Tibial nerve (tissue), 4 donors: ENCODE data around the gene BEST3. TPM values are rescaled to one million over a fixed set of nuclear protein-coding genes. Genes with fewer than 3 reads are reported as not detected.

Experiments
- DNase-seq, 2 donors: peaks; one replicate each; pipeline ENCODE4 v3.0.0-alpha.2; 2019; ENCODE audit warnings: low spot score in 2 of 2
- H3K27ac ChIP-seq, 4 donors: fragments of 200-600 bp; sonication (generic) in 3 of 4; one replicate each; pipeline ENCODE4 v1.5.1; 2017 to 2019; ENCODE audit warnings: mild to moderate bottlenecking in 1 of 4
- H3K27me3 ChIP-seq, 2 donors: fragments of 200-600 bp; sonication (generic) in 1 of 2; one replicate each; pipeline versions ENCODE4 v1.5.1 to v1.6.0; 2017 to 2019
- H3K36me3 ChIP-seq, 3 donors: fragments of 200-600 bp; sonication (generic); one replicate each; pipeline ENCODE4 v1.5.1; 2018 to 2019
- H3K4me1 ChIP-seq, 4 donors: fragments of 200-600 bp; sonication (generic) in 3 of 4; one replicate each; pipeline ENCODE4 v1.5.1; 2017 to 2019
- H3K4me3 ChIP-seq, 4 donors: fragments of 200-600 bp; sonication (generic) in 3 of 4; one replicate each; pipeline ENCODE4 v1.5.1; 2017 to 2019; ENCODE audit warnings: mild to moderate bottlenecking in 1 of 4, moderate library complexity in 1 of 4
- H3K9me3 ChIP-seq, 4 donors: fragments of 200-600 bp; sonication (generic) in 3 of 4; one replicate each; pipeline ENCODE4 v1.5.1; 2017 to 2019
- CTCF ChIP-seq, 5 experiments: fragments of 200-600 bp in 3 of 5; fragments of 450-650 bp in 2 of 5; sonication (generic) in 3 of 5; IDR thresholded peaks; one replicate each; pipeline ENCODE4 v1.5.1; 2016 to 2019; ENCODE audit warnings: antibody characterized with exemption in 5 of 5, mild to moderate bottlenecking in 3 of 5, moderate library complexity in 2 of 5
- EP300 ChIP-seq, 2 donors: sonication (generic); formaldehyde crosslinking; IDR thresholded peaks; one replicate each; pipeline ENCODE4 v1.6.1; 2017; ENCODE audit warnings: antibody characterized with exemption in 2 of 2, mild to moderate bottlenecking in 1 of 2
- POLR2A ChIP-seq, 2 donors: fragments of 450-650 bp; IDR thresholded peaks; one replicate each; pipeline ENCODE4 v1.6.1; 2017; ENCODE audit warnings: antibody characterized with exemption in 2 of 2, mild to moderate bottlenecking in 2 of 2, moderate library complexity in 2 of 2
- WGBS, 2 donors: methylation state at CpG; one replicate each; pipeline ENCODE4 v1.1.5; 2018; 5-methylcytosine and 5-hydroxymethylcytosine counted together
- total RNA-seq, 4 donors: library from RNA; depleted of rRNA; stranded (reverse); fragments of >200 nt; gene quantifications; one replicate each; pipeline ENCODE4 v1.1.0, GENCODE V29; 2016

BEST3 gene
- total RNA-seq, 4 donors from 2014 or later, result not detected

DNA sequence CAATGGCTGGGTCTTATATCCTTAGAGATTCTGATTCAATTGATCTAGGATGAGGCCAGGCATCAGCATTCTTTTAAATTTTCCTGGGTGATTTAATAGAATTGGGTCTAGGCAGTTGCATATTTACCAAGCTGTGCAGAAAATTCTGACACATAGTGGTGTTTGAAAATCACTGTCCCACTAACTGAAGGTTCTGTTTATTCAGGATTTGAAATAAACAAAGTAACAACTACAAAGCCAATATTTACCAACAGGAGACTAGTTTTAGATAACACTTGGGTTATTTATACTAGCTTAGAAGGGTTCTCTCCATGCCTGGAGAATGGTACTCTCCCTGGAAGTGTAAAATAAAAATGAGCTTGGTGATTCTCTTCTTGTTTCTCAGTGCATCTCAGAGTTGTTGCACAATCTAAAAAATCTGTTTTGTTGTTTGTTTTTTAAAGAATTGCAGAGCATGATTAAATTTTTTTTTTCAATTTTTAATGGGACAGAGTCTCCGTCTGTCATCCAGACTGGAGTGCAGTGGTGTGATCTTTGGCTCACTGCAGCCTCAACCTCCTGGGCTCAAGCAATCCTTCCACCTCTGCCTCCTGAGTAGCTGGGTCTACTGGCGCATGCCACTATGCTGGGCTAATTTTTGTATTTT is 16.9 kb downstream of the BEST3 start:
- Histone ChIP-seq H3K27ac (no peak overlapping the region), H3K27me3 (no peaks in the 10 kb centered on the region), H3K4me3 (no peak overlapping the region), H3K36me3 (no peaks in the 10 kb centered on the region), H3K9me3 (no peaks in the 10 kb centered on the region), H3K4me1 (no peaks in the 10 kb centered on the region)
- 59 to 81% methylated on average over 2 of the region's 2 CpGs for WGBS, 2 donors
- no peak for DNase-seq
- TF ChIP-seq CTCF (IDR thresholded peaks at IDR 0.05) (no peak), POLR2A (IDR thresholded peaks at IDR 0.05) (no peak), EP300 (IDR thresholded peaks at IDR 0.05) (no peak)

- no peaks in the 10 kb centered on the region for H3K36me3 ChIP-seq
Measured at GRCh38 chr12:69679119-69679518, 20.0 kb downstream of the BEST3 start.

DNA sequence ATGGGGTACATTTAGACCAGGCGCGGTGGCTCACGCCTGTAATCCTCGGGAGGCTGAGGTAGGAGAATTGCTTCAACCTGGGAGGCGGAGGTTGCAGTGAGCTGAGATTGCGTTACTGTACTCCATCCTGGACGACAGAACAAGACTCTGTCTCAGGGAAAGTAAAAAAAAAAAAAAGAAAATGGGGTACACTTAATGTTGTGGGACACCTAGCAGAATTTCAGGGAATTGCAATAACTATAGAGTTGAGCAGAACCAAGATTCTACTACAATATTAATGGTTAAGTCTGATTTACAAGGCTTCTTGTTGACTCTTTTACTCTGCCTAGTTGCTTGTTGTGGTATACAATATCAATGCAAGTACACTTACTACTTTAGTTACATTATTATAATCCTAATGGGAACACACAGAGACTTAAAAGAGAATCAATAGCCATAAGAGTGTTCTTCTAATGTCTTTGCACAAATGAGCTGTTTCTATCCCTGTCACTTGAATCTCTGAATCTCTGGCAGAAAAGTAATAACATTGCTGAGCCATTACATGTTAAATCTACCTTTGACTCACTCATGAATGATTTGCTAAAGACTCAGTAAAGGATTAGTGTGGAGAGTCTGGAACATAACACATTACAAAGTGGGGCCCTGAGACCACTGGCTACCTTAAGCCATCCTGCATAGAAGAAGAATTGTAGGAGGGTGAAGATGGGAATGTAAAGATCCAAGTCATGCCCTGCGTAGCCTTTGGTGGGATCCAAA is 22.7 kb downstream of the BEST3 start:
- Histone ChIP-seq H3K27me3 (no peaks in the 10 kb centered on the region), H3K36me3 (no peaks in the 10 kb centered on the region), H3K27ac (no peak overlapping the region), H3K4me1 (no peaks in the 10 kb centered on the region), H3K9me3 (no peaks in the 10 kb centered on the region), H3K4me3 (no peak overlapping the region)
- no peak for TF ChIP-seq CTCF (IDR thresholded peaks at IDR 0.05)
- TF ChIP-seq POLR2A (IDR thresholded peaks at IDR 0.05), result no peak
- no peak for TF ChIP-seq EP300 (IDR thresholded peaks at IDR 0.05)
- no peak for DNase-seq
- 87 to 91% methylated on average over 8 of the region's 8 CpGs for whole genome bisulfite sequencing, 2 donors

More at GRCh38 chr12:69679119-69679518, 20.0 kb downstream of the BEST3 start:
- no peak overlapping the region for H3K4me3 ChIP-seq
- TF ChIP-seq CTCF (IDR thresholded peaks at IDR 0.05) (no peak), POLR2A (IDR thresholded peaks at IDR 0.05) (no peak), EP300 (IDR thresholded peaks at IDR 0.05) (no peak)
- no peaks in the 10 kb centered on the region for H3K4me1 ChIP-seq
- H3K27me3 ChIP-seq, result no peaks in the 10 kb centered on the region
- DNase-seq, result no peak
- 72 to 82% methylated on average over 4 of the region's 4 CpGs for WGBS, 2 donors
- no peaks in the 10 kb centered on the region for H3K9me3 ChIP-seq
- H3K27ac ChIP-seq, result no peak overlapping the region

DNA sequence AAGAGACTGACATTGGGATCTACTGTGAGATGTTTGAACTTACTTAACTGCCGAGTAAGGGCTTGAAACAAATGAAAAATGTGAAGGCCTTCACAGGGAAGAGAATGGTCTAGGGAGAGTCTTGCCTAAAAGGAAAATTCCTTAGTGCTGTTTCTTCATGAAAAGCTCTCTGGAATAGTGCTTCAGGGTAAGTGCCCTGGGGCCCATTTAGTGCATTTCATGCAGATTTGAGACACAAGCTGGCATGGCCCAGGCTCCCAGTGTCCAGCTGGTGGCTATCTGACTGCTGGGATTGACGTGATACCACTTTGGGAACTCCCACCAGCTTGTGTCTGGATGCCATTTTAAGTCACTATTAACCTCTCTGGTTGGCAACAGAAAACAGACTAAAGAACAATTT is 26.9 kb downstream of the BEST3 start:
- H3K9me3 ChIP-seq, result no peaks in the 10 kb centered on the region
- H3K27ac ChIP-seq, result no peak overlapping the region
- H3K4me1 ChIP-seq, result no peaks in the 10 kb centered on the region
- H3K4me3 ChIP-seq, result no peak overlapping the region
- TF ChIP-seq CTCF (IDR thresholded peaks at IDR 0.05) (no peak), EP300 (IDR thresholded peaks at IDR 0.05) (no peak), POLR2A (IDR thresholded peaks at IDR 0.05) (no peak)
- 46 to 66% methylated on average over 2 of the region's 2 CpGs for WGBS, 2 donors
- no peaks in the 10 kb centered on the region for H3K36me3 ChIP-seq
- H3K27me3 ChIP-seq, result no peaks in the 10 kb centered on the region
- no peak for DNase-seq

GRCh38 chr12:69671597-69671996 is 27.5 kb downstream of the BEST3 start:
- Histone ChIP-seq H3K27ac (no peak overlapping the region), H3K9me3 (no peaks in the 10 kb centered on the region), H3K36me3 (no peaks in the 10 kb centered on the region), H3K4me1 (no peaks in the 10 kb centered on the region), H3K27me3 (no peaks in the 10 kb centered on the region), H3K4me3 (no peak overlapping the region)
- 81 to 90% methylated on average over 4 of the region's 4 CpGs for WGBS, 2 donors
- no peak for TF ChIP-seq EP300 (IDR thresholded peaks at IDR 0.05)
- no peak for TF ChIP-seq POLR2A (IDR thresholded peaks at IDR 0.05)
- TF ChIP-seq CTCF (IDR thresholded peaks at IDR 0.05), result no peak
- no peak for DNase-seq
